HK-2 (cell line): ENCODE measurements around the gene CDH3.
"Not testable (repeated sequence)": the region's sequence is repeated elsewhere in the genome, so short reads cannot be mapped to it uniquely, and the experiment has no call there.

Experiments used
- DNase-seq: peaks from one replicate; pipeline ENCODE4 v3.0.0-alpha.2; 2018; ENCODE audit not compliant: unreplicated experiment

The CDH3 gene

DNA sequence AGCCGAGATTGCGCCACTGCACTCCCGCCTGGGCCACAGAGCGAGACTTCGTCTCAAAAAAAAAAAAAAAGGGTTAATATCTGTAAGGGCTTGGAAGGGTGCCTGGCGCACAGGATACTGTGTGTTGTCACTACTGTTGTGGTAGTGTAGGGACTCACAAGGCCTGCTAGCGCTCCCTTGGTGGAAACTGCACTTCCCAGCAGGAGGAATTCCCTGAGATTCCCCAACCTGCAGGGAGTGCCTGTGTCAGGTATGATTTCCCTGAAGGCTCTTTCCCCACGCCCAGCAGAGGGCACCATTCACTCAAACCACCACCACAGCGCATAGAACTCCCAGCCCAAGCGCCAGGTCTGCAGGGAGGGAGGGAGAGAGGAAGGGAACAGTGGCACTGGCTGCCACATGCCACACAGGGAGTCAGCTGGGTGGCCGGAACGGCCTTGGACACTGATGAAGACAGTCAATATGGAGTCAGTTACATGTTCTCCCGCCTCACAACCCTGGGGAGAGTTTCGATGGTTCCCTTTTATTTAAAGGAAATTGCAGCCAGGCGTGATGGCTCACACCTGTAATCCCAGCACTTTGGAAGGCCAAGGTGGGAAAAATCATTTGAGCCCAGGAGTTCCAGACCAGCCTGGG is 59.2 kb downstream of the CDH3 start:
- DNase-seq: peak; percentile 82

DNA sequence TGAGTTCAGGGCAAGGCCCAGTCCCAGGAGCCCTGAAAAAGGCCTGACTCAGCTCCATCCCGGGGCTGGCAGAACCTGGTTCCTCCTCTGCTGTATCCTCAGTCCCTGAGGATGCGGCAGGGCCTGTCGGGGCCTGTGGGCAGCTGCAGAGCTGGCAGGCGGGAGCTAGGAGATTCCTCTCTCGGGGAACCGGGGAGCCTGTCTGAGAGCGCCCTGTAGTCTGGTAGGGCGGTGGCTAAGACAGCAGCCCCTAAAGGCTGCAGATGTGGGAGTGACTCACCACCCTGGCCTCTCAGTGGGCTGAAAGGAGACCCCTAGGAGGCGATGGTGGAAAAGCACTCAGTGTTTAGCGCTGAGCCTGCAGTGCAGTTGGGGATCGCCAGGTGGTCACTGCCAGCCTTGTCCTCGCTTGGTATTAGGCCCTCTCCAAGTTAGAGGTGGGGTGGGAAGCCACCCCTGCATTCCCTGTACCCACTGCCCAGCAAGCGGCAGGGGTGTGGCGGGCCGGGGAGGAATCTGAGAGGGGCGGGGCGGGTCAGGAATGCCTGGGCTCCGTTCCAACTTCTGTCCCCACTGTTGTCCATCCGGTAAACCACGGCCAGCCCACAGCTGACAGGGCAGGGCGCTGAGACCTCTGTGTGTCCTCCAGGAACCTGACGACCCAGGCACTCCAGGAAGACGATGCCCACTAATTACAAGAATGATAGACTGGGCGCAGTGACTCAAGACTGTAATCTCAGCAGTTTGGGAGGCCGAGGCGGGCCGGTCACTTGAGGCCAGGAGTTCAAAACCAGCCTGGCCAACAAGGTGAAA is 62.4 kb downstream of the CDH3 start:
- peak; percentile 91 for DNase-seq

- DNase-seq: no peak
Observed at GRCh38 chr16:68710211-68710610, 65.1 kb downstream of the CDH3 start.

GRCh38 chr16:68711421-68712139 is 66.5 kb downstream of the CDH3 start:
- DNase-seq: no peak

DNA sequence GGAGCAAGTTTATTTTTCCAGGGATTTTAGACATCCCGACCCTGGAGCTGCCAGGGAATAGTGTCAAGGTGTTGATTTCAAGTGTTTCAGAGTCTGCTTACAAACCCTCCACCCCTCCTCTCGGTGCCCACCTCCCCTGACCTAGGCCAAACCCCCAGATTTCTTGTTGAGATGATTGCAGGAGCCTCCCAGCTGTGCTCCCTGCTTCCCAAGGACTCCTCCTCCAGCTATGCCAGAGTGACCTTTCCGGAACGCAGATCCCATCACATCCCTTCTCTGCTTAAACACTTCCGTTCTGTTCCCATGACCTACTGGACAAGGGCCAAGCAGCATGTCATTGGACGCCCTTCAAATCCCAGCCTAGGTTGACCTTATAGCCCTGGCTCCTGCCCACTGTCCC is 68.3 kb downstream of the CDH3 start:
- no peak for DNase-seq

DNA sequence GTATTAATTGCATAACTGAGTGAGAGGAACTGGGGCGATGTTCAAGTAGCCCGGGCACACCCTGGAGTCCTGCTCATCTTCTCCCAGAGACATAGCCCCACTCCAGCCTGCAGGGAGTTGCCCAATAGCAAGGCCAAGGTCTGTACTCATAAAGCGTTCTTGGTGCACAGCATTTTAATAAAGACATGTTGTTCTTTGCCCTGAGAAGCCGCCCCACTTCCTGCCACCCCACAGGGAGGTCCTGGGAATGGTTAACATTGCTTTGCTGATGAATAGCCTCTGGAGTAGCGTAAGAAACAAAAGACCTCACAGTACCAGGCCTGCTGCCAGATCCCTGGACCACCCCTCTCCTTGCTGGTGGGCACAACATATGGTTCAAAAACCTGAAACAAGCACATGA is 70.4 kb downstream of the CDH3 start:
- no peak for DNase-seq

DNA sequence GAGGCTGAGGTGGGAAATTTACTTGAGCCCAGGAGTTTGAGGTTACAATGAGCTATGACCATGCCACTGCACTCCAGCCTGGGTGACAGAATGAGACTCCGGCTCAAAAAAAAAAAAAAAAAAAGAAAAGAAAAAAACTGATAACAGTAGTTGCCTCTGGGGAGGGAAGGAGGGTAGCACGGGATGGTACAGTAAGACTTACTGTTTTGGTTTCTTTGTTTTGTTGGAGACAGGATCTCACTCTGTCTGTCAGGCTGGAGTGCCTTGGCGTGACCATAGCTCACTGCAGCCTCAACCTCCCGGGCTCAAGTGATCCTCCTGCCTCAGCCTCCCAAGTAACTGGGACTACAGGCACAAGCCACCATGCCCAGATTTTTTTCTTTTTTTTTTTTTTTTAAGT is 71.4 kb downstream of the CDH3 start:
- not testable (repeated sequence) for DNase-seq

- no peak for DNase-seq
Observed at GRCh38 chr16:68717684-68718083, 72.6 kb downstream of the CDH3 start.

DNA sequence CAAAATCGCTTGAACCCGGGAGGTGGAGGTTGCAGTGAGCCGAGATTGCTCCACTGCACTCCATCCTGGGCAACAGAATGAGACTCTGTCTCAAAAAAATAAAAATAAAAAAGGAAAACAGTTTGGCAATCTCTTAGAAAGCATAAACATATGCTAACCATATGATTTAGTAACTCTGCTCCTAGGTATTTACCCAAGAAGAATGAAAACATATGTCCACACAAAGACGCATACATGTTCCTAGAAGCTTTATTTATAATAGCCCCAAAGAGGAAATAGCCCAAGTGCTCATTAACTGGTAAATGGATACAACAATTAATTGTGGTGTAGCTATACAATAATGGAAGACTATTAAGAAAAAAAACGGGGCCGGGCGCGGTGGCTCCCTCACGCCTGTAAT is 73.5 kb downstream of the CDH3 start:
- DNase-seq: no peak

DNA sequence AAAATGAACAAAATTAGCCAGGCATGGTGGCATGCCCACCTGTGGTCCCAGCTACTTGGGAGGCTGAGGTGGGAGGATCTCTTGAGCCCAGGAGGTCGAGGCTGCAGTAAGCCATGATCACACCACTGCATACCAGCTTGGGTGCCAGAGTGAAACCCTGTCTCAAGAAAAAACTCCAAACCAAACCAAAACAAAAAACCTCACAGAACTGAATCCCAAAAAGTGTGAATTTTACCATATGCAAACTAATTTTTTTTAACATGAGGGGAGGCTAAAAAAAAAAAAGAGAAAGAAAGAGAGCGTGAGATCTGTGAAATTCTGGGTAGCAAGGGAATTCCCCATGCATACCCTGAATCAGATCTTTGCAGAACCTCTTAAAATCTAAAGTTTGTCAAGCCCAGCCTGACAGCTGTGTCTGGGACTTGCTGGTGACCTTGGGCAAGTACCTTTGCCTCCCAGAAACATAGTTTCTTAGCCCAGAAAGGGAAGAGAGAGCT is 74.9 kb downstream of the CDH3 start:
- DNase-seq: no peak

- DNase-seq: no peak
Observed at GRCh38 chr16:68722119-68723024, 77.3 kb downstream of the CDH3 start.

GRCh38 chr16:68724797-68725196 is 79.7 kb downstream of the CDH3 start:
- no peak for DNase-seq

DNA sequence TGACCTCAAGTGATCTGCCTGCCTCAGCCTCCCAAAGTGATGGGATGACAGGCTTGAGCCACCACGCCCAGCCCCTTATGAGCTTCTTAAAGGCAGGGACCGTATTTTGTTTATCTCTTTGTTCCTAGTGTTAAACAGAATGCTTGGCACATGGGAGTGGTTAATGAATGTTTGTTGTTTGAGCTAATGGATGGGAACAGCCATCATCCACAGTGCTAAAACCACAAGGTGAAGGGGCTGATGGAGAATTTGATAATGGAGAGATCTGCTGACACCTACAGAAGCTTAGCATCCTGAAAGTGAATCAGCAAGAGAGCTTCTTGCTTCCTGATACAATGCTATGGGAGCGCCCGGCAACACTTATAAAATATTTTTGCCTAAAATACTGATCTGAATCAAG is 83.4 kb downstream of the CDH3 start:
- no peak for DNase-seq

DNA sequence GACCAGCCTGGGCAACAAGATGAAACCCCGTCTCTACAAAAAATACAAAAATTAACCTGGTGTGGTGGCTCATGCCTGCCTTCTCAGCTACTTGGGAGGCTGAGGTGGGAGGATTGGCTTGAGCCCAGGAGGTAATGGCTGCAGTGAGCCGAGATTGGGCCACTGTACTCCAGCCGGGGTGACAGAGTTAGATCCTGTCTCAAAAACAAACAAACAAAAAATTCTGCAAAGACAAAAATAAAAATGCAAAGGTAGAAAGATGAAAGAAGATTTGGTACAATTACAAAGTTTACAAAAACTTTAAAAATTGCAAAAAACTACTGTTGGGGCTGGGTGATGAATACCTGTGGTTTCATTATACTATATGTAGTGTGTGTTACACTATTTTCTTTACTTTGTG is 86.5 kb downstream of the CDH3 start:
- no peak for DNase-seq

DNA sequence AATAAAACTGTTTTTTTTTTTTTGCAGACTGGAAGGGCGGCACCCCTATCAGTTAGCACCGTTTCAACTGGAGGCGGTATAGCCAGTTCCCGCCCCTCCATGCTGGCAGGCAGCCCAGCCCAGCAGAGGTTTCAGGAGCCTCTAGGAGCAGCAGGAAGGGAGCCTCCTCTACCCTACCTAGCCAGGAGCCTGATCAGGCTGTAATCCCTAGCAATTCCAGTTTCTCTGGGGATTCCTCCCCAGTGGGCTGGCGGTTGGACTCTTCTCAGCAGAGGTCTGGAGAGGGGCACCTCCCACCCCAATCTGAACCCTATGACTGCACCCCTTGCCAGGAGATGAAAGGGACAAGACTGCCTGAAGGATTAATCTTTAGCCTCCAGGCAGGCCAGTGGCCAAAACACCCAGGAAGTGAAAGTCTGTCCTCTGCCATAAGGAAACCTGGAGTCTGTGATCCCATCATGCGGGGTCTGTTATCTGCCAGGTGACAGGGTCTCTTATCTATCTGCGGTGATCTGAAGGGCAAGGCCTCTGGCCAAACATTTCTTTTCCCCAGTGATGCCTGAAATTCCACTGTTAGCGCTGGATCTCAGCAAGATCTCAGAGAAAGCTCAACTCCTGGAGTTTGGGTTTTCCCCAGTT is 87.1 kb downstream of the CDH3 start:
- peak; percentile 51 for DNase-seq

- DNase-seq: no peak
Observed at GRCh38 chr16:68732741-68733399, 87.8 kb downstream of the CDH3 start.

DNA sequence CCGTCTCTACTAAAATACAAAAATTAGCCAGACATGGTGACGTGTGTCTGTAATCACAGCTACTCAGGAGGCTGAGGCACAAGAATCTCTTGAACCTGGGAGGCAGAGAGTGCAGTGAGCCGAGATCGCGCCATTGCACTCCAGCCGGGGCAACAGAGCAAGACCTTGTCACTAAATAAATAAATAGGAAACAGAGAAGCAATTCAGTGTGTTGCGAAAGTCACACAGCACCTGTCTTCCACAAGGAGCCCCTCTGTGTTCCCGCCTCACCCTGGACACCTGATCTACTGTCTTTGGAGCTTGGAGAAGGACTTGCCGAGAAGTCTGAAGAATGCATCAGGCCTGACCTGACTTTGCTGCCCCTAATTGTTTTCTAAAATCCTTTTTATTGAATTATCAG is 88.5 kb downstream of the CDH3 start:
- no peak for DNase-seq

DNA sequence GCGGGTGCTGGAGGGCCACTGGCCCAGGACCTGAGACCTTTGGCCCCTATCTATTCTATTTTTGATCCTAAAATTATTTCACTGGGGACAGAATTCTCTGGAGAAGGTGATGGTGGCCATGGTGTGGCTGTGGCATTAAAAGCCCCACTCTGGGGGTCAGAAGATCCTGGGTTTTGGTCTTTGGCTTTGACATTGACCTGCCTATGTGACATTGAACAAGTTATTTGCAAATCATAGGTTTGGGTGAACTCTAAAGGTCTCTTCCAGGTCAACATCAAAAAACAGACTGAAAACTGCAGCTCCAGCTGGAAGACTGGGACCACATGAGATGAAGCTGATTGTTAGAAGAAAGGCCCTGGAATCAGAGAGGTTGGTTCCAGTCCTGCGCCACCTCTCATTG is 89.7 kb downstream of the CDH3 start:
- DNase-seq: no peak

- DNase-seq: no peak
Observed at GRCh38 chr16:68736561-68736960, 91.5 kb downstream of the CDH3 start.

- no peak for DNase-seq
Observed at GRCh38 chr16:68737046-68737729, 92.1 kb downstream of the CDH3 start, which contains the start of gene CDH1. Gene CDH1, plus strand, starts transcription at chr16:68737292. Its CDS starts 124 bp downstream, at chr16:68737416.
